GM18858 (cell line): ENCODE results near the gene SLC22A23.

ENCODE experiments used
- ATAC-seq: cut with Tn5 transposase; IDR thresholded peaks from one replicate; pipeline ENCODE4 v1.9.1; 2021; ENCODE audit not compliant: unreplicated experiment

Gene SLC22A23, protein sequence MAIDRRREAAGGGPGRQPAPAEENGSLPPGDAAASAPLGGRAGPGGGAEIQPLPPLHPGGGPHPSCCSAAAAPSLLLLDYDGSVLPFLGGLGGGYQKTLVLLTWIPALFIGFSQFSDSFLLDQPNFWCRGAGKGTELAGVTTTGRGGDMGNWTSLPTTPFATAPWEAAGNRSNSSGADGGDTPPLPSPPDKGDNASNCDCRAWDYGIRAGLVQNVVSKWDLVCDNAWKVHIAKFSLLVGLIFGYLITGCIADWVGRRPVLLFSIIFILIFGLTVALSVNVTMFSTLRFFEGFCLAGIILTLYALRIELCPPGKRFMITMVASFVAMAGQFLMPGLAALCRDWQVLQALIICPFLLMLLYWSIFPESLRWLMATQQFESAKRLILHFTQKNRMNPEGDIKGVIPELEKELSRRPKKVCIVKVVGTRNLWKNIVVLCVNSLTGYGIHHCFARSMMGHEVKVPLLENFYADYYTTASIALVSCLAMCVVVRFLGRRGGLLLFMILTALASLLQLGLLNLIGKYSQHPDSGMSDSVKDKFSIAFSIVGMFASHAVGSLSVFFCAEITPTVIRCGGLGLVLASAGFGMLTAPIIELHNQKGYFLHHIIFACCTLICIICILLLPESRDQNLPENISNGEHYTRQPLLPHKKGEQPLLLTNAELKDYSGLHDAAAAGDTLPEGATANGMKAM

DNA sequence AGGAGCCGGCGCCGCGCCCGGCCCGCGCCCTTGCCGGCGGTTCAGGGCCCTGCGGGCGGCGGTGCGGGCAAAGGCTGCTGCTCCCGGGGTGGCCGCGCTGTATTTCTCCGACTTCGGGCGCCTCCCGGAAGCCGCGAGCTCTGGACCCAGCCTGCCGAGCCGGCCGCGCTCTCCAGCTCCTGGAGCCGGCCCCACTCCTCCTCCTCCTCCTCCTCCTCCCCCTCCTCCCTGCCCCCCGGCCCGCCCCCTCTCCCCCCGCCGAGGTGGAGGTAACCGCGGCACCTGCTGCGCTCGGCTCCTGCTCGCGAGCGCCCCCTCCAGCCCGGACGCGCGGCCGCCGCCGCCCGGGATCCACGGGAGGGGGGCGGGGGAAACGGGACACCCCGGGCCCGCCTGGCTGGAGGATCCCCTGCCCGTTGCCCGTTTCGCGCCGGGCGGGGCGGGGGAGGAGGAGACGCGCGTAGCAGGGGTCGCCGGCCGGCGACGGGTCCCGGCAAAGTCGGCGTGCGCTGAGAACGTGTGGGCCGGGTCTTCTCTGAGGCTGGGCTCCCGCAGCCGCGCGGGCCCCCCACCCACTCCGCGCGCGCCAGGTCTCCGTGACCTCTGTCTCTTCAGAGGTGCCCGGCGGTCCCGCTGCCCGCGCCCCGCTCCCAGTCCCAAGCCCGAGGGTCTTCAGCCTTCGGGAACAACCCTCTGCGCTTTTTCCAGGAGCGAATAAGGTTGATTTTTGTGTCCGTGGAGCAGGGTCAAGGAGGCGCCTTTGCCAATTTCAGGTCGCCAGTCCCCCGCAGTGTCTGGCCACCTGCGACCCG lies at the start of gene SLC22A23:
Gene SLC22A23 (minus strand): TSS at position 153 of the 812 bp plus-strand sequence. CDS start 491 bp downstream, outside the sequence.
- no peak for ATAC-seq

DNA sequence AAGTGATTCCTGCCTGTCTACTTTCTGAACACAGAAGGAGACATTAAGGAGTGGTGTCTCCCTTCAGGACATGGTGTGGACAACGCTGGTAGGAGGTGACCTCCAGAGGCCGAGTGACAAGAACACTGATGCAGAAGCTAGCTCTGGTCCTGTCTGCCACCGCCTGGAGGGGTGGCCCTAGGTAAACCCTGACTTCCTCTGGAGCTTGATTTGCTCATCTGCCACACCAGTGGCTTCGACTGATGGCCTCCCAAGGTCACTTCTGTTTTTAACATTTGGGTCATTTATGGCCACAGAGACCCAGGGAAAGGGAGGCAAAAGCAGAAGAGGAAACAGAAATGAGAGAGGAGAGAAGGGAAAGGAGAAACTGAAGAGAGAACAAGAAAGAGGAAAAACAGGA lies 49.4 kb upstream of the SLC22A23 start:
- no peak for ATAC-seq

DNA sequence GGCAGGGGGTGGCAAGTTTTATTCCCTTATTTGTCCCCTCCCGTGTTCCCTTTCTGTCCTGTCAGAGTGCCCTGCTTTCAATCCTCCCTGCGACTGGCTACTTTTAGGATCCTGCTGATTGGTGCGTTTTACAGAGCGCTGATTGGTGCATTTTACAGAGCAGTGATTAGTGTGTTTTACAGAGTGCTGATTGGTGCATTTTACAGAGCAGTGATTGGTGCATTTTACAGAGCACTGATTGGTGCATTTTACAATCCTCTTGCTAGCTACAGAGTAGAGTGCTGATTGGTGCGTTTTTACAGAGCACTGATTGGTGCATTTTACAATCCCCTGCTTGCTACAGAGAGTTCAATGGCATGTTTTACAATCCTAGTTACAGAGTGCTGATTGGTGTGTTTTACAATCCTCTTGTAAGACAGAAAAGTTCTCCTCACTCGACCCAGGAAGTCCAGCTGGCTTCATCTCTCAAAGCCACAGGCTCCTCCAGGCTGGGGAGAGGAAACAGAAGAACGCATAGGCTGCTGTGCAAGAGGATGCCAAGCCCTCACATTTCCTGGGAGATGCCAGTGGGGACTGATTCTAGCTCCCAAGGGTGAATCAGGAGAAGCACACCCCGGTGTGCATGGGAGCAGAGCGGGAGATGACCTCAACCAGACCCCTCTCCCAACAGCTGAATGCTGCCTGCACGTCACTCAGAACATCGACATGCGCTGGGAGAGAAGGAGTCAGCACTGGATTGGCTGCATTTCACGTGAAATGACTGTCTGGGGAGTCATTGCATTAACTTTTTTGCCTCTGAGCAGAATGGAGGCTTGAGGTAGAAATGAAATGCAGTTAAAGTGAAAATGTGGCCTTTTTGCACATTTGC lies 48.3 kb upstream of the SLC22A23 start:
- no peak for ATAC-seq

DNA sequence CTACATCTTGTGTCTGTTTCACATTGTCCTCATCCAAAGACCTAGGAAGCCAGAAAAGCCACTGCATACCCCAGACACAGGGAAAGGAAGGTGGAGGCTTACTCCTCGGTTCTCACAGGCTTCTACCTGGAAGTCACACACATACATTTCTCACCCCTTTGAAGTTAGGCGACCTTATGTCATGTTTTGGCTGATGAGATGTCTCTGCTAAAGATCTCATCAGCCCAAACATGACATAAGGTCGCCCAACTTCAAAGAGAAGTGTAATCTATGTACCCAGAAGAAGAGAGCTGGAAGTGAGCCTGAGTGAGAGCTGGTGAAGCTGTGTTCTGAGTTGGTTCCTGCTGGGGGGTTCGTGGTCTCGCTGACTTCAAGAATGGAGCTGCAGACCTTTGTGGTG lies 47.5 kb upstream of the SLC22A23 start:
- ATAC-seq, result no peak

DNA sequence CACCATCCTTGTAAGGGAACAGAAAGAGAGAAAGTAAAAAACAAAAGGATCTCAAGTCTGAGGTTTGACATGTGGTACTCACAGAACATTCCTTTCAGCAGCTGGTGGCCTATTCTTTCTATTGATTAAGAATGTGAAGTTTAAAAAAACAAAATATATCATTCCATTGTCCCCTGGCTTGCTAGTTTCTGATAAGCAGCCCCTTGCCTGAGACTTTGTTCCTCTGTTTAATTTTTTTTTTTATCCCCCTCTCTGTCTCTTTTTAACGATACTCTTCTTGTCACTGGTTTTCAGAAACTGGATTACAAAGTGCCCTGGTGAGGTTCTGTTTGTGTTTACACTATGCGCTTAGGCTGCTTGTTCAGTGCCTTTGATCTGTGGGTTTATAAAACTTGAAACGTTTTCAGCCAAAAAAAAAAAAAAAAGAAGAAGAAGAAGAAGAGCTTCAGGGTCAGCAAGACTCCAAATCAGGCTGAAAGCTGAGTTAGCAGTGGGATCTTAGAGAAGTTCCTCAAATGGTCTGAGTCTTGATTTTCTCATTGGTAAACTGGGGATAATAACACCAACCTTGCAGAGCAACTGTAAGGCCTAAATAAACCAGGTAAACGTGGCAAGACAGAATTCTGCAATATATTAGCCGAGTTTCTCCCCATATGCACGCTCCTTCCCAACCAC lies 45.1 kb upstream of the SLC22A23 start:
- no peak for ATAC-seq

DNA sequence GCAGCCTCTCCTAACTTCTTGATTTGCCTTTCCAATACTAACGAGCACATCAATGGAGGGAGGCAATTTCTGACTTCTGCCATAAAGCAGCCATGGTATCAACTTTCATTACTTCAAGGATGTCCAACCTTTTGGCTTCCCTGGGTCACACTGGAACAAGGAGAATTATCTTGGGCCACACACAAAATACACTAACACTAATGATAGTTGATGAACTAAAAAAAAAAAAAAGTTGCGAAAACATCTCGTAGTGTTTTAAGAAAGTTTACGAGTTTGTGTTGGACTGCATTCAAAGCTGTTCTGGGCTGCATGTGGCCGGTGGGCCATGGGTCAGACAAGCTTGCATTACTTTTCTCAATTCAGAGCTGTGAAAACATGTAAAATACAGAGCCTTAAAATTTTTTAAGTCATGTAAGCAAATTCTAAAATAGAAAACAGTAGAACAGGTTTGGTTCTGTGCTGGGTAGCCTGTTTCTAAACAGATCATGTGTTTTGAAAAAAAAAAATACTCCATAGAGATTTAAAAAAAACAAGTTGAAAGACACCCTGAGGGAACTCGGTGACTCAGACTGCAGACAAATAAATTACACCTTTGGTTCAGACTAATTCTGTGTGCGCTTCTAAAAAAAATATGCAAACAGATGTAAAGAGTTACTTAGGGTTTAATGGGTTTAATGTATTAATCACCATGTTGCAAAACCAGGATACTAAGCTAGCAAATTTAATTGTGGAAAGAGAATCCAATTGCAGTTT lies 43.6 kb upstream of the SLC22A23 start:
- no peak for ATAC-seq

DNA sequence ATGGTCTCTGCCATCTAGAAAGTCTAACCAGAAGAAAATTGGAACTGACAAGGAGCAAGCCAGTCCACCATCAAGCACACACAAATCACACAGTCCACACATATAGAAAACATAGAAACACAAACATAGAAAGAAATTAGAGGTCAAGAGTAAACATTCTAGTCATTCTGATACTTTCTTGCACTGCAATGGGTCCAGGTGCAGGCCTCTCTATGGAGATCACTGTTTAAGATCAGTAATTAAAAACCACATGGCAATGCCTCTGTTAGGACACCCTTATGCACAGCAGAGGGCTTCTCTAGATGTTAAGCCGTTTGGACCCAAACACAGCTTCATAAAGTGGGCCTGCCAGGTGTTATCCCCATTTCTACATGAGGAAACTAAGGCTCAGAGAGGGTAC lies 42.8 kb upstream of the SLC22A23 start:
- no peak for ATAC-seq

DNA sequence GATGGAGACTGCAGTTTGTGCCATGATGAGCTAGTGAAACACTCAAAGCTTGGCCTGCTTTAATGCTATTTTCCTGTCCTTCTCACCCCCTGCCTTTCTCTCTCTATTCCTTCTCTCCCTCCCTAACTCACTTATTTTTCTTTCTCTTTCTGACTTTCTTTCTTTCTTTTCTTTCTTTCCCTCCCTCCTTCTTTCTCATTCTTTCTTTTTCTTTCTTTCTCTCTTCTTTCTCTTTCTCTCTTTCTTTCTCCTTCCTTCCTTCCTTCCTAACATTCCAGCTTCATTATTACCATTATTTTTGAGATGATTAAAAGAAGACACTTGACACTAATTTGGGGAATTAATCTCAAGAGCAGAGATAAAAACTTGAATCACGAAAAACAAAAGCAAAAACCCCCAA lies 39.5 kb upstream of the SLC22A23 start:
- no peak for ATAC-seq

DNA sequence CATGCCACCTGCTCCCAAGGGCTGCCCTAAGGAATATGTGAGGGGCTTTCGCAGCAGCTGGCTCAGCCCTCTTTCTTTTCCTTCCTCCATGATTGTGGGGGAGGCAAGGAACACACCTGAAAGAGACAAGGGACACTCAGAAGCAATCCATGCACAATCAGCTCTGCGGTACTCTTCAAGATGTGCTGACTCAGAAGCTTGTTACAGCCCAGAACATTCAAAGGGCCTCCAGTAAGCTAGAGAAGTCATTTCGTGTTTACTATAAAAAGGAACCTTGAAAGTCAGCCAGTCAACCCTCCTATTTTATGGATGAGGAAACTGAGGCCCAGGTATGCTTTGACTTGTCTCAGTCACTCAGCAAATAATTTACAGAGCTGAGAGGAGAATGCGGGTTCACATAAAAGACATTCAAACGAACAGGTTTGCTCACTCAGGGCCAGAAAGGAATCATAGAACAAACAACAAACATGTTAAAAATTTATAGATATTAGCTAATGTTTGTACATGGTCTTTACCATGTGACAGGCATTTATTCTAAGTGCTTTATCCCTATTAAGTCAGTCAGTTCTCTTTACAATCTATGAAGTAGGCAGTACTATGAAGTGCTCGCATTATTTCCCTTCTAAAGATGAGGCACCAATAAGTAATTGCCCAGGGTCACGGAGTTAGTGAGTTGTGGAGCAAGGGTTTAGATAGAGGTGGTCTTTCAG lies 37.7 kb upstream of the SLC22A23 start:
- ATAC-seq, result no peak

DNA sequence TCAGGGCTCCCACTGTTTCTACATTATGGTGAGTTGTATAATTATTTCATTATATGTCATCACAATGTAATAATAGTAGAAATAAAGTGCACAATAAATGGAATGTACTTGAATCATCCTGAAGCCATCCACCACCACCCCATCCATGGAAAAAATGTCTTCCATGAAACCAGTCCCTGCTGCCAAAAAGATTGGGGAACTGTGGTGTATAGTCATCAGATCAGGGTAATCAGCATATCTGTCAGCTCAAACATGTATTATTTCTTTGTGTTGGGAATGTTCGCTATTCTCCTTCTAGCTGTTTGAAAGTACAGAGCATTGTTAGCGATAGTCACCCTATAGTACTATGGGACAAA lies 33.8 kb upstream of the SLC22A23 start:
- no peak for ATAC-seq

DNA sequence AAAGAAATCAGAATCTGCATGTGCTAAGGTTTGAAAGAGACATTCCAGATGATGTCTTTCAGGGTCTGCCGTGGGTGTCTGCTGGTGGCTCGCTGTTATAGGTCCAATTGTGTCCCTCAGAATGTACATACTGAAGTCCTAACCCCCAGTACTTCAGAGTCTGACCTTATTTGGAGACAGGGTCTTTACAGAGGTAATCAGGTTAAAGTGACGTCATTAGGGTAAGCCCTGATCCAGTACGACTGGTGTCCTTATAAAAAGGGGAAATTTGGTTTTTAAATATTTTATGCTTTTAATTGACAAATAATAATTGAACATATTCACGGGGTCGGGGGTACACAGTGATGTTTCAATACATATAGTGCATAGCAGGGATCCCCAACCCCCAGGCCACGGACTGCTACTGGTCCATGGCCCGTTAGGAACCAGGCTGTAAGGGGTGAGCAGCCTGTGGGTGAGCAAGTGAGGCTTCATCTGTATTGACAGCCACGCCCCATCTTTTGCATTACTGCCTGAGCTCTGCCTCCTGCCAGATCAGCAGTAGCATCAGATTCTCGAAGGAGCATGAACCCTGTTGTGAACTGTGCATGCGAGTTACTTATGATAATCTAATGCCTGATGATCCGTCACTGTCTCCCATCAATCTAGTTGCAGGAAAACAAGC lies 33.2 kb upstream of the SLC22A23 start:
- ATAC-seq, result no peak

DNA sequence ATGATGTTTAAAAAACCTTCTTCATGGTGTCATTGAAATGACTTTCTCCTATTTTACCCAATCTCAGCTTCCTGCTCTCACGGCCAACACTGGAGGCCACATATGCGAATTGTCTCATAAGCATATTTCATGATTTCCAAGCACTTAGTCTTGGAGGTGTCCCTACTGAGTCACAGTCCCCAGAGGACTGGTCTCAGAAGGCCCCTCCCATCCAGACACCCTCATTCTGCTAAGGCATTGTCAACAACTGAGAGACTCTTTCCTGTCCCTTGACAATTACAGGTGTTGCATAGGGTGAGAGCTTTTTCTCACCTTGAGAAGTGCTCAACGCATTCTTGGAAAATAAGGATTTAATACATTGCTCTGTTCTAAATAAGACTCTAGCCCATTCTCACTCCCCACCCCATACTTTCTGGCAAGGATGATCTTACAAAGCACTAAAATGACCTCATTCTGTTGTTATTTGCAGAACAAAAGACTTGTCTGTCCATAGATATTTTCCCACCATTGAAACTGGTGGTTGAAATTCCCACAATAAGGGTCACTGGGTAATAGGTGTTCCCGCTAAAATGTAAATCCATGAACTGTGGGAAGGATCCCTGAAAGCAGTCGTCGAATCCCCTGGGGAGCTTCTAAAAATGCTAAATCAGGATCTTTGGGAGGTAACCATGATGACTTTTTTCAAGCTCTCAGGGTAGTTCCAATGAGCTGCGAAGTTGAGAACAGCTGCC lies 32.3 kb upstream of the SLC22A23 start:
- ATAC-seq, result no peak

DNA sequence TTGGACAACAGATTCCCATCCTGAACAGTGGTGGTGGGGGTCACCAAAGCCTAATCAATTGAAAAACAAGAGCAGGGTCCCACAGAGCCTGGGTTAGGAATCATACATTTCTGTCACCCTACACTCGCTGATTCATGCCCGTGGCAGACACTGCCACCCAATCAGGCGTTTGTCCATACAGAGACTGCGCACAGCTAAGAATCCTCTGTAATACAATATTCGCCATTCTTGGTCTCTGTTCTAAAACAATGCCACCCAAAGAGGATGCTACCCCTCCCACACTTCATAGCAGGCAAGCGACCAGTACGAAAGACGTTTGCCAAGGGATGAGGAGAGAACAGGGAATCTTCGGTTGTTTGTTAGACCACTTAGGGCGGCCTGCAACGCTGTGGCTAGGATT lies 28.1 kb upstream of the SLC22A23 start:
- no peak for ATAC-seq

DNA sequence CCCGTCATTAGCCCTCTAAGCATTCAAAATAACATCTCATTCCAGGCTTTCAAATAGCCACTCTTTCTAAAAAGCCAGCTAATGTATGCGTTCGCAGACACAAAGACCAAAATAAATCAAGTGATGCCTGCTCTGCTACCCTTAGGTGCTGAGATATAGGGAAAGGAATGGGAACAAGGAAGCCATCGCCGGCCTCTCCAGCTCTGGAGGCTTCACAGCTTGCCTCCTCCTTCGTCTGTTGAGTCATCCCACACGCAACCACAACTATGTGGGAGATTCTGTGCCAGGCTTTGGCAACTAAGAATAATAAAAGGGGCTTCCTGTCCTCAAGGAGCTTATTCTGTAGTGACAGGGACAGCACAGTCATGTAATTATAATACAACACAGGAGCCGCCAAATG lies 27.3 kb upstream of the SLC22A23 start:
- no peak for ATAC-seq

DNA sequence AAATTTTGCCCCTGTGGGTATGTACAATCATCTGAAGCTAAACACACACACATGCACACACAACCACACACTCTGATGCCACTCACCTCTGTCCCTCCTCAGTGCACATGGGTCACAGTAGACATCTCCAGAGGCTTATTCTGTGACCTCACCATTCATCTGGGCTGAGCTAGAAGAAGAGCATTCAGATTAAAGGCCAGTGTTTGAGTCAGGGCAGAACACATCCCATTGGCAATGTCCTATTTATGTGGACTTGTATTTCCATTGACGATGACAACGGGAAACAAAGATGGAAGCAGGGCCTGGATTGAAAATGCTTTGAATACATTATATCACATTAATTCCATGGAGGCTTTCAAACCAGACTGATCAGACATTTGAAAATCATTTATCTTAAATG lies 26.8 kb upstream of the SLC22A23 start:
- no peak for ATAC-seq

DNA sequence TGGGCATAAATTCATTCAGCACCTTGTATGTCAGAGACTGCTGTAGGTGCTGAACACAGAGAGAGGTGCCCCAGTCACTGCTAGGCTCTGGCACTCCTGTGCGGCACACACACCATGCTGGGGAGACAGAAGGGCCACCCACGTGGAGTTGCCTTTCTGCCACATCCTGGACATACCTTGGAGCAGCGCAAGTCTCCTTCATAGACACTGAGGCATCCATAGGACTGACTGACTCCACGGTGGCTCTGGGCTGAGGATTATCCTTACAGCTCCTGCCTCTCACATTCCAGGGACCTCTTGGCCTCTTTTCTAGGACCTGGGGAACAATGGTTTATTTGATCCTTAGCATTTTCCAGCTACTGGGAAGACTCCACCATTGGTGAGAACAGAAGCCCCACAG lies 26.0 kb upstream of the SLC22A23 start:
- ATAC-seq, result no peak

DNA sequence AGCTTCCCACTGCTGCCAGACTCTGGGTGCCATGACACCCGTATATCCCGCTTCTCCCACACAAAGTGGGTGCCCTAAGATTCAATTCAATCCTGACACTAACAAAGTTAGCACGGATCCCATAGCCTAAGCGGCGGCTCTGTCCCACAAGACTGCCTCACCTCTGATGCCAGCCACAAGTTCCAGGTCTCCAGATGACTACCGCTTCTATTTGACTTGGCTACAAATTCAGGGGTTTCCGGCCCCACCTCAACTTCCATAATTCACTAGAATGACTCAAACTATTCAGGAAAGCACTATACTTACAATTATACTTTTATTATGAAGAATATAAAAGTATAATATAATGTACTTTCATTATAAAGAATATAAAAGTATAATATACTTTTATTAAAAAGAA lies 24.8 kb upstream of the SLC22A23 start:
- ATAC-seq, result no peak

DNA sequence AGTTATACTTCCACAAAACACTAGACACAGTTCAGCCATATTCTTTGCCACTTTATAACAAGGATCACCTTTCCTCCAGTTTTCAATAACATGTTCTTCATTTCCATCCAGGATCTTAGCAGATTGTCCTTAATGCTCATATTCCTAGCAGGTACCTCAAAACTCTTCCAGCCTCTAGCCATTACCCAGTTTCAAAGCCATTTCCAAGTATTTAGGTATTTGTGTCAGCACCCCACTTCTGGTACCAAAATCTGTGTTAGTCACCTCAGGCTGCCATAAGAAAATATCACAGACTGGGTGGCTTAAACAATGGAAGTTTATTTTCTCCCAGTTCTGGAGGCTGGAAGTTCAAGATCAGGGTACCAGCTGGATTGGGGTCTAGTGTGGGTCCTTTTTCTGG lies 23.2 kb upstream of the SLC22A23 start:
- no peak for ATAC-seq
